GM18498 (cell line): Measurements from ENCODE around the gene ZNF76.
"Not testable (repeated sequence)": the region's sequence is repeated elsewhere in the genome, so short reads cannot be mapped to it uniquely, and the experiment has no call there.

ENCODE experiments used
- ATAC-seq: cut with Tn5 transposase; IDR thresholded peaks from one replicate; pipeline ENCODE4 v1.9.1; 2021; ENCODE audit warnings: mild to moderate bottlenecking, moderate library complexity; ENCODE audit not compliant: unreplicated experiment

The ZNF76 gene

DNA sequence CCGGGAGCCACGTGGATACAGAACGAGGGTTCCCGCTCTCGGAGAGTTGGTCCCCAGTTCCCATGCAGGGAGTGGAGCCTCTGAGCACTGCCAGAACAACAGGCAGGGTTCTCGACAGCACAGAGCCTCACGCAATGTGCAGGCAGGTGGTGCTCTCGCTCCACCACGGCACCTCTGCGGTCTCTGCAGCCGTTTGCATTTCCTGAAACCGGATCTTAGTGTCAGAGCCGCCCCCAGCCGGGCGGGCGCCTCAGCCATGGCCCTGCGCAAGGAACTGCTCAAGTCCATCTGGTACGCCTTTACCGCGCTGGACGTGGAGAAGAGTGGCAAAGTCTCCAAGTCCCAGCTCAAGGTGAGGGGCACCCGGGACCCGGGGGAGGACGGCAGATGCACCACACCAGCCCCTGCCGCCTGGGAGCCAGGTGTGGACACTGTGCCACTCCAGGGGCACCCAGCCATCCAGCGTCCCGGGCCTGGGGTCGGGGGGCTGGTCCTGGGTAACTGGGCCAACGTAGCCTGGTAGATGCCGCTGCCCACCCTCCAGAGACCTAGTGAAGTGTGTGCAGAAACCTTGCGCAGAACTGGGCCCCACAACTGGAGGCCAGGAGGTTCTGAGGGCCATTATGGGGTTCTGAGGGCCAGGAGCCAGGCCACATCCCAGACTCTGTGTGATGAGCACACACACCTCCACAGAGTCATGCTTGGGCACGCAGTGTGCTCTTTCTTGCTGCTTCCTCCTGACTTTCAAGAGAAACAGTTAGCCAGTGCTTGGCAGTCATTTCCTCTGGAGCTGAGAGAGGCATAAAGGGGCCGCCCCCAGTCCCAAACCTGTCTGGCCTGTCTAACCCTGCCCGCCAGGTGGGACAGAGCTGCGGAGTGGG is 38.3 kb downstream of the ZNF76 start, which contains the start of gene DEF6:
Gene DEF6, plus strand, starts transcription at position 218 of the 881 bp plus-strand sequence. Its CDS starts 39 bp downstream, at position 257.
- ATAC-seq = peak; percentile 77

DNA sequence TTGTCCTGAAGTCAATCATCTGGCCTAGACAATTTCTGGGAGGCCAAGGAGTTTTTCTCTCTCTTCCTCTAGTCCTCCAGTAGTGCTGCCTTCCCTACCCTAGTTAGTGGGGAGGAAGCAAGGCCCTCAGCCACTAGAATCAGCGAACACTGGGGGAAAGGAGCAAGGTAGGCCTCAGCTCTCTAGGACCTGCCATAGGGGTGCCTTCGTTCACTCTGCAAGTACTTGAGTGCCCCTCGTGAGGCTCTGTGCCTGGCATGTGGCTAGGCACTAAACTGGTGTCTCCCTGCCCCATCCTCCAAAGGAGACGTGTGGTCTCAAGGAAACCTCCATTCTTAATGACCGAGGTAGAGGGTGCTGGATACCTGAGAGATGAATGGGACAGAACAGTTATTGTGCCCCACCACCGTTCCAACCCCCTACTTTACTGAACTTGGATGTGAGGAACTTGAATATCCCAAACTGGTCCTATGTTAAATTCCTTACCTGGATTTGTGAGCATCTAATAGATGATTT is 39.1 kb downstream of the ZNF76 start:
- no peak for ATAC-seq

DNA sequence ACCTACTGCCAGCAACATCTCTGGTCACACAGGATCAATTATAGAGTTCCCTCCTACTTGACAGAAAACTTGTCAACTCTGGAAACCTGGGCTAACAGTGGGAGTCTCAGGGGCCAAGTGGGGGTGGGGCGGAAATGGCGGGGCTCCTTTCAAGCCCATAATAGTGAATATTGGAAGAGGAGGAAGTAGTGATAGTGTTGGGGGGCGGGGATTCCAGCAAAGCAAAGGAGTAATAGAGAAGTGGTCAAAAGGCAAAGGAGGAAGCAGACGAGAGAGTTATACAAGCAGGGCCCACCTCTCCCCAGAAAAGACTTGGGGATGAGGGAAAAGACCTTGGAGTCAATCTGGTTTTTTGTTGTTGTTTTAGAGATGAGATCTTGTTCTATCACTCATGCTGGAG is 40.1 kb downstream of the ZNF76 start:
- no peak for ATAC-seq

DNA sequence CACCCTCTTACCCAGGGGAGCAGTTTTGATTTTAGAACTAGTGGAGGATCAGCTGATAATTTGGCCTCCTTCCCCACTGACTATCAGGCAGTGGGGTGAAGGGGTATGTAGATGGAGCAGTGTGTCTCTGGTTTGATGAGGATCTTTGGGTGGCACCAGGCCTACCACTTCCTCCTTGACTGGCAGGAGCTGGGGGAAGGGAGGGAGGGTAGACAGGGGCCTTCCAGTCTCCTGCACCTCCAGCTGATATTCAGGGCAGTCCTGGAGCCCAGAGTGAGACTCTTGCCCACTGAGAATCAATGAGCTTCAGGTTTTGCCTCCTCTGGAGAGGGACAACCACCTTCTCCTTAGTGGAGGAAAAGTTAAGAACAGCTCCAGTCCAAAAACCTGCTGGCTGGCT is 41.3 kb downstream of the ZNF76 start:
- no peak for ATAC-seq

DNA sequence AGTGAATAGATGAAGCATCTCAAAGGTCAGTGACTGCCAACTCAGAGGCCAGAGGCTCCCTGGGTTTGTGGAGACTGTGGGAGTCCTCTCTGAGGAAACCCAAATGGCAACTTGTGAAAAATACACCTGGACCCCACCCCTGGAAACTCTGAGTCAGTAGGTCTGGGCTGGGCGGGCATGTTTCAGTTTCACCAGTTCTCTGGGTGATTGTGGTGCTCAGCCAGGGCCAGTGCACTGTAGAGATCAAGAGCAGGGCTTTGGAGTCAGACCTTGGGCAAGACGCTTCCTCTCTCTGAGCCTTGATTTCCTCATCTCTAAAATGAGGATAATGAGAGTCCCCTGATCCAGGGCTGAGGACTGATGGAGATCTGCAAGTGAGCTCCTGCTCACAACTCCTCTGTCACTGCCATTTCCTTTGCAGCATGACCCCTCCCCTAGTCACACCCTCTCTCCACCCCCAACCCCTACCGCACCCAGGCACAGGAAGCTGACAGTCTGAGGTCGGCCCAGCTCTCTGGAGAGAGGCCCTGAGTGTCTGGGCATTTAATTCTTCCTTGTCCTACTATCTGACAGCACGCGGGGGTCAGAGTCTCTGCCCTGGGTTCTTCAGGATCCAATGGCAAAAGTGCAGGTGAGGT is 43.2 kb downstream of the ZNF76 start:
- ATAC-seq = peak; percentile 79

DNA sequence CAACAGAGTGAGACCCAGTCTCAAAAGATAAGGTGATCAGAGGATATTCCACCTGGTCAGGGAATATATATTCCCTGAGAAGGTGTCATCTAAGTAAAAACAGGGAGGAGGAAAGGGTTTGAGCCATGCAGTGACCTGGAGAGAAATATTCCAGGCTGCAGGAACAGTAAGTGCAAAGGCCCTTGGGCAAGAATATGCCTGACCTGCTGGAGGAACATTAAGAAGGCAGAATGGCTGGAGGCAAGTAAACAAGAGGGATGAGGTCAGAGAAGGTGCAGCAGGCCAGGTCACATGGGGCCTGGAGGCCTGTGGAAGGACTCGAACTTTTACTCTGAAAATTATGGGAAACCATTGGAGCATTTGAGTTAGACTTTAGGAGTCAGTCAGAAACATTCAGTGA is 44.8 kb downstream of the ZNF76 start:
- no peak for ATAC-seq

DNA sequence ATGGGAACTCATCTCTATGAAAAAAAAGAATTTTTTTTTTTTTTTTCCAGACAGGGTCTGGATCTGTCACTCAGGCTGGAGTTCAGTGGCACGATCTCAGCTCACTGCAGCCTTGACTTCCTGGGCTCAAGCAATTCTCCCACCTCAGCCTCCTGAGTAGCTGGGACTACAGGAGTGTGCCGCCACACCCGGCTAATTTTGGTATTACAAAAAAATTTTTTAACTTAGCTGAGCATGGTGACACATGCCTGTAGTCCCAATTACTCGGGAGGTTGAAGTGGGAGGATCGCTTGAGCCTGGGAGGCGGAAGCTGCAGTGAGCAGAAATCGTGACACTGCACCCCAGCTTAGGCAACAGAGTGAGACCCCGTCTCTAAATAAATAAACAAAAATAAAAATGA is 45.6 kb downstream of the ZNF76 start:
- no peak for ATAC-seq

DNA sequence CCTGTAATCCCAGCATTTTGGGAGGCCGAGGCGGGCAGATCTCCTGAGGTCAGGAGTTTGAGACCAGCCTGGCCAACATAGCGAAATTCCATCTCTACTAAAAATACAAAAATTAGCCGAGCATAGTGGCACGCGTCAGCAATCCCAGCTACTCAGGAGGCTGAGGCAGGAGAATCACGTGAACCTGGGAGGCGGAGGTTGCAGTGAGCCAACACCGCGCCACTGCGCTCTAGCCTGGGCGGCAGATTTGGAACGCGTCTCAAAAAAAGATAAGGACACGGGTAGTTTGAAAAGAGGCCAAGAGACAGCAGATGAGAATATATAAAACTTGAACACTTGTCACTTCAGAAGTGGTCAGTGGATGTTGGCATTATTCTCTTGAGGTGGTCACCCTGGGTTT is 47.6 kb downstream of the ZNF76 start:
- ATAC-seq = not testable (repeated sequence)

DNA sequence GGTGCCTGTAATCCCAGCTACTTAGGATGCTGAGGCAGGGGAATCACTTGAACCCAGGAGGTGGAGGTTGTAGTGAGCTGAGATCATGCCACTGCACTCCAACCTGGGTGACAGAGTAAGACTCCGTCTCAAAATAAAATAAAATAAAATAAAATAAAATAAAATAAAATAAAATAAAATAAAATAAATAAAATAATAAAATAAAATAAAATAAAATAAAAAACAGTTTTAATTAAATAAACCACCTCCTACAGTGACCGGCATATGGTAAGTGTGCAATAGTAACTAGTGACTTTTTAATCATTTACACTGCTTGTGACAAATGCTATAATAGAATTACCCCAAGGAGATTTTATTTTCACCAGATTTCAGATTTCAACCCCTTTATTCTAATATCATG is 49.0 kb downstream of the ZNF76 start:
- ATAC-seq = not testable (repeated sequence)

DNA sequence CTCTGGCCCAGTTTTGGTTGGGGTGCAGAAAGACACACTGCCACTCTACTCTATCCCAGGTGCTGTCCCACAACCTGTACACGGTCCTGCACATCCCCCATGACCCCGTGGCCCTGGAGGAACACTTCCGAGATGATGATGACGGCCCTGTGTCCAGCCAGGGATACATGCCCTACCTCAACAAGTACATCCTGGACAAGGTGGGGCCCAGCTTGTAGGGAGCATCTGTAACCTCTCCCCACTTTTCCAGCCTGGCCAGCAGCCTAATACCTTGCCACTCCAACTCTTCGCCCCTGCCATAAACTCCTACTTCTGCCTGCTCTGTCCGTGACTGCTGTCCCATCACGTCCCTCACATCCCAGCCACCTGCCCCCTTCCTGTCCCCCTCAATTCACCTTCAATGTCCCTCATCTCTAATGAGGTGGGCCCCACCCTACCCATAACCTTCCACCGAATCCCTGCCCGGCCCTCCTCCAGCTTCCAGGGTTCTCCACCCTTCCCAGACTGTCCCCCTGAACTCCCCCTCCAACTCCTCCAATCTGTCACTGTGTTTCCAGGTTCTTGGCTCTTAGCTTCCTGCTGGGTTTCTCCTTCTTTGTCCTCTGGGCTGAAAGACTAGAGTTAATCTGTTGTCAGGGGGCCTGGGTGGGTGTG is 50.2 kb downstream of the ZNF76 start:
- ATAC-seq = no peak

DNA sequence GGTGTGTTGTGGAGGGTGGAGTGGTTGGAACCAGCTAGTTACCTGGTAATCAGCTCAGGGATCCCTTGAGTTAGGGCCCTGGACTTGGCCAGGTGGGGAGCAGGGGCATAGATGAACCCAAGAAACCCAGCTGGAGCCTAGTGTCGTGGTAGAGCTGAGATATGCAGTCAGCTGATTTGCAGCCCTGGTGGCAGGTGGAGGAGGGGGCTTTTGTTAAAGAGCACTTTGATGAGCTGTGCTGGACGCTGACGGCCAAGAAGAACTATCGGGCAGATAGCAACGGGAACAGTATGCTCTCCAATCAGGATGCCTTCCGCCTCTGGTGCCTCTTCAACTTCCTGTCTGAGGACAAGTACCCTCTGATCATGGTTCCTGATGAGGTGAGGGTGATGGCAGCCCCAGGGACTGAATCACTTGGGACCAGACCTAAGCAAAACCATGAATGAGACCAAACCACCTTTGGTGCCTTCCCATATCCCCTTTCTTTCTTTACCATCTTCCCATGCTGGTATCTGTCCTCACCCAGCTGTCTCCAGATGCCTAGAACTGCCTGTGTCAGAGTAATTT is 50.8 kb downstream of the ZNF76 start:
- no peak for ATAC-seq

DNA sequence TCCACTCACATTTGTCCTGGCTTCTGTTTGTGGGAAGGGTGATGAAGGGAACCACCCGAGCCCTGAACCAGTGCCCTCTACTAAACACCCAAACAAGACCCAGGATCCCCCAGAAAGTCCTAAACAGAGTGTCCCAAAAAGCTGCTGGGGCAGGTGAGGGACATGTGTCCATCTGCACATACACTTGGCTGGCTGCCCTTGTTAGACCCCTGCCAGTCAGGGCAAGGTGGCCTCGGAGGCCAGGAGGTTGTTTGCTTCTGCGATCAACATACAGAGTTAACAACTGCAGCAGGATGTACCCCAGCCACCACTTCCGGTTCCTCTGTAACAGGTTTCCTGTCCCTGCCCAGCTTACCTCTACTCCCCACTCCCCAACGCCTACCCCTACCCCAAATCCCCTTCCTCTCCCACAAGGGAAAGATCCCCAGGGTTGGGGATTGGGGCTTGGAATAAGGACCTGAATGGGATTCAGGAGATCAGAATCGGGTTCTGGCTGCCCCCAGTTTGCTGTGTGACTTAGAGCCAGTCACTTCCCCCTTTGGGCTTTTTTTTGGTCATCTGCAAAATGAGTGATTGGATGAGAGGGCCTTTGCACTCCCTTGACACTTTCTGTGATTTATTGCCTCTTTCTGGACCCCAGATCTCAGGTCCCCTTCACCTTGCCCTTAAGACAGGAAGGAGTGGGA is 52.0 kb downstream of the ZNF76 start:
- ATAC-seq = no peak

DNA sequence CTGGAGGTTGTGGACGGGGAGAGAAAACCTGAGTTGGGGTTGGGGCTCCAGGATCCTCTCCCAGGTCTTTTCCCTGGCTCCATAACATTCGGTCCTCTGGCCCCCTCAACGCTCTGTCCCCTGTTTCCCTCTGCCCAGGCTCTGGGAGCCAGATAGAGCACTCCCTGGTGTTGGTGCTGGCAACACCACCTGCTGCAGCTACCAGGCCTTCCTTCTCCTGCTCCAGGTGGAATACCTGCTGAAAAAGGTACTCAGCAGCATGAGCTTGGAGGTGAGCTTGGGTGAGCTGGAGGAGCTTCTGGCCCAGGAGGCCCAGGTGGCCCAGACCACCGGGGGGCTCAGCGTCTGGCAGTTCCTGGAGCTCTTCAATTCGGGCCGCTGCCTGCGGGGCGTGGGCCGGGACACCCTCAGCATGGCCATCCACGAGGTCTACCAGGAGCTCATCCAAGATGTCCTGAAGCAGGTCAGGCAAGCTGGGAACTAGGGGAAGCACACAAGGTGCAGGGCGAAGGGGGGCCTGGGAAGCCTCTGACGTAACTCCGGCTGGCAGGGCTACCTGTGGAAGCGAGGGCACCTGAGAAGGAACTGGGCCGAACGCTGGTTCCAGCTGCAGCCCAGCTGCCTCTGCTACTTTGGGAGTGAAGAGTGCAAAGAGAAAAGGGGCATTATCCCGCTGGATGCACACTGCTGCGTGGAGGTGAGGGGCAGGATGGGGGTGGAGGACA is 52.7 kb downstream of the ZNF76 start:
- no peak for ATAC-seq

DNA sequence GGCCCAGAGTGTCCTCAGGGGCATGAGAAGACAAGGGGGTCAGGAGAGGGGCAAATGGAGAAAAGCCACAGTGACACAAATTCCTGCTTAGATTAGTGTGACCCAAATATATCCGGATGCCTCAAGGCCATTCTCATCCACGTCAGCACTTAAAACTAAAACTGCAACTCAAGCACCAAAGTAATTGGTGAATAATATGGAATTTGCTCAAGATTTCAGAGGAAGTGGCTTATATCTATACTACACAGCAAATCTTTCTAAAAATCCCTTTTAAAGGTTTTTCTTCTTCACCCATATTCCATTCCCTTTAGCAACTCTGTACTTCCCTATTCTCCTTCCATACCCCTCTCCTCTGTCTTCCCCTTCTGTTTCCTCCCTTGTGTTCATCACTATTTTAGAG is 53.3 kb downstream of the ZNF76 start:
- ATAC-seq = no peak

DNA sequence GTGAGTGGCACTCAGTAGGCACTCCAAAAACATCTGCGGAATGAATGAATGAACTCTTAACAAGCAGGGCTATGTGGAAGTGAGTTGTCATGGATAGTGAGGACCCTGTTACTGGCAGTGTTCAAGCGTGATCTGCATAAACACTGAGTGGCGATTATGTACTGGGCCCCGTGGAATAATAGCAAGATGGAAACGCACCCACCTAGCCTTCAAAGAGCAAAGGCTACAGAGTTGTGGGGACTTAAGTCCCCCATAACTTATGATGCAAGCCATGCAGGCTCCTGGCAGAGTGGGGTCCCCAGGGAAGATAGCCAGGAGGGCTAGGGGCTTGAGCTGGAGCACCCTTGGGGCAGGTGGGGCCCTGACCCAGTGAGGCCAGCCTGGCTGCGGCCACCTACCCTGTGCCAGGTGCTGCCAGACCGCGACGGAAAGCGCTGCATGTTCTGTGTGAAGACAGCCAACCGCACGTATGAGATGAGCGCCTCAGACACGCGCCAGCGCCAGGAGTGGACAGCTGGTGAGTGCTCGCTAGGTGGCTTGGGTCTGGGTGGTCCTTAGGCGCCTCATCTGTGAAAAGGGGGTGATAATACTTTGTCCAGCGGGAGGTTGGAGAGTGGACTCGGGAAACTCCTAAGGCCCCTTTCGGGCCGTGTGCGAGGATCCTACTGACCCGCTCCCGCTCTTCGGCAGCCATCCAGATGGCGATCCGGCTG is 58.1 kb downstream of the ZNF76 start:
- ATAC-seq = no peak

DNA sequence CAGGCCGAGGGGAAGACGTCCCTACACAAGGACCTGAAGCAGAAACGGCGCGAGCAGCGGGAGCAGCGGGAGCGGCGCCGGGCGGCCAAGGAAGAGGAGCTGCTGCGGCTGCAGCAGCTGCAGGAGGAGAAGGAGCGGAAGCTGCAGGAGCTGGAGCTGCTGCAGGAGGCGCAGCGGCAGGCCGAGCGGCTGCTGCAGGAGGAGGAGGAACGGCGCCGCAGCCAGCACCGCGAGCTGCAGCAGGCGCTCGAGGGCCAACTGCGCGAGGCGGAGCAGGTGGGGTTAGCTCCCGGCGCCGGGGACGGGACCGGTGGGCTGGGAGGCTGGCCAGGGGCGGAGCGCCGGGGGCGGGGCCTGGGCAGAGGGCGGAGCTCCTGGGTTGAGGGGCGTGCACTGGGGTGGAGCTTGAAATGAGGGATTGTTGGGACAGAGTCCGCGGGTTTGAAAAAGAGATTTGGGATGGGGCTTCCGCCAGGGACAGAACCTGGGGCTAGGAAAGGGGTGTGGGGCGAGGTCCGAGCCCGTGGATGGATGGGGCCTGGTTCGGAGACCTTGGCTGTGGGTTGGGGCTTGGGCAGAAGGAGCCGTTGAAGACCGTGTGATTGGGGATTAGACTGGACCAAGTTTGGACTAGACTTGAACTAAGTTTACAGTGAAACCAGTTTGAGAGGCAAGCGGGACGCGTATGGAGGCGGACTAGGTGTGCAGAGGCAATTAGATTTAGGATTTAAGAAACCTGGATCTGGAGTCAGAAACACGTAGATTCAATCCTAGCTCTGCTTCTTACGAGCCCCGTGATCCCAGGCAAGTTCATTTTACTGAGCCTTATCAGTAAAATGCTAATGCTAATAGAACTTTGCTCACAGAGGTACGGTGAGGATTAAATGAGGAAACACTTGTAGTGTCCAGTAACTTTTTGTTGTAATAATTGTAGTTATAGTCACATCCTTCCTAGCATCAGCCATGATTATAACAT is 58.9 kb downstream of the ZNF76 start:
- ATAC-seq = no peak

DNA sequence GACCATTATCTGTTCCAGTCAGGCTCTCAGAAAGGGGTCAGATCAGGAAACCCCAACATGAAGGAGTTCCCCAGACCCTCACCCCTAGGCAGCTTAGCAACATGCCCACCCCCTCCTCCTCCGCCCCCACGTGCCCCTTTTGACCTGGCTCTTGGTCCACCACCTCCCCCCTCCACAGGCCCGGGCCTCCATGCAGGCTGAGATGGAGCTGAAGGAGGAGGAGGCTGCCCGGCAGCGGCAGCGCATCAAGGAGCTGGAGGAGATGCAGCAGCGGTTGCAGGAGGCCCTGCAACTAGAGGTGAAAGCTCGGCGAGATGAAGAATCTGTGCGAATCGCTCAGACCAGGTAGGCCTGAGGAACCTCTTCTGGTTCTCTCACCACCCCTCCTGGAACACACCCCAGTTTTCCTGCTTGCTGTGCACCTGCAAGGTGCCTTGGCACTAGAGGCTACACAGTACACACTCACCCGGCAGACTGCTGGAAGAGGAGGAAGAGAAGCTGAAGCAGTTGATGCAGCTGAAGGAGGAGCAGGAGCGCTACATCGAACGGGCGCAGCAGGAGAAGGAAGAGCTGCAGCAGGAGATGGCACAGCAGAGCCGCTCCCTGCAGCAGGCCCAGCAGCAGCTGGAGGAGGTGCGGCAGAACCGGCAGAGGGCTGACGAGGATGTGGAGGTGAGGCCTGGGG is 60.0 kb downstream of the ZNF76 start:
- ATAC-seq = no peak

DNA sequence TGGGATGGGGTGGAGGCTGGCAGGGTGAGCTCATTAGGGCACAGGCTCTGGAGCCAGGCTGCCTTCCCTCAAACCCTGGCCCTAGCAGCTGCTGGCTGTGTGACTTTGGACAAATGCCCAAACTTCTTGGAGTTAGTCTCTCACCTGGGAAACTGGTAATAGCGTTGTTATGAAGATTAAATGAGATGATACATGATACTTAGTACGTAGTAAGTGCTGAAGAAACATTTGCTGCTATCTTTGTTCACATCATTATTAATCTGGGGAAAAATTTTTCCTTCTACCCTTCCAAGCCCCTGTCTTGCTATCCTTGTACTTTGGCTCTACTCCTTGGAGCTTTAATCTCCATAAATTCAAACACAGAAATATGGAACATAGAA is 60.5 kb downstream of the ZNF76 start:
- ATAC-seq = no peak
